D721Med (cell line): ENCODE results near the gene KAZALD1.

Experiments used
- DNase-seq: peaks from one replicate; pipeline ENCODE4 v3.0.0; 2011; ENCODE audit warnings: low spot score; ENCODE audit not compliant: insufficient read length
- FAIRE-seq: peaks from 2 replicates; lab custom pipeline; 2011; peaks lifted over from hg19 to GRCh38; lab: Jason Lieb, UNC
- CTCF ChIP-seq: IDR thresholded peaks from 2 replicates; pipeline ENCODE4 v1.5.1; 2012; ENCODE audit warnings: mild to moderate bottlenecking, control low read depth; ENCODE audit not compliant: insufficient read depth; ENCODE audit errors: missing control alignments

The KAZALD1 gene

GRCh38 chr10:101092881-101093354 is 31.1 kb downstream of the KAZALD1 start:
- no peak for FAIRE-seq

GRCh38 chr10:101094121-101094879 is 32.5 kb downstream of the KAZALD1 start:
- DNase-seq (no peak), FAIRE-seq (no peak)
- no peak for TF ChIP-seq CTCF

More at GRCh38 chr10:101092881-101093354, 31.1 kb downstream of the KAZALD1 start:
- no peak for DNase-seq
- TF ChIP-seq CTCF = no peak

GRCh38 chr10:101095004-101095403 is 33.2 kb downstream of the KAZALD1 start:
- TF ChIP-seq CTCF = no peak
- FAIRE-seq = no peak
- no peak for DNase-seq

GRCh38 chr10:101095550-101096213 is 33.9 kb downstream of the KAZALD1 start:
- DNase-seq = peak; percentile 65
- TF ChIP-seq CTCF = peak; percentile 93
- no peak for FAIRE-seq

GRCh38 chr10:101096378-101096777 is 34.6 kb downstream of the KAZALD1 start:
- TF ChIP-seq CTCF = no peak
- FAIRE-seq (no peak), DNase-seq (no peak)

- FAIRE-seq = no peak
Observed at GRCh38 chr10:101097881-101098280, 36.1 kb downstream of the KAZALD1 start.

More at GRCh38 chr10:101097881-101098280, 36.1 kb downstream of the KAZALD1 start:
- no peak for DNase-seq
- TF ChIP-seq CTCF = no peak
